Suppressor macrophage treated with lipopolysaccharide for 4 hours (primary cell): ENCODE data around the gene SAMD14.

Experiments
- DNase-seq: peaks from one replicate; pipeline ENCODE4 v3.0.0-alpha.2; 2020

Gene SAMD14

DNA sequence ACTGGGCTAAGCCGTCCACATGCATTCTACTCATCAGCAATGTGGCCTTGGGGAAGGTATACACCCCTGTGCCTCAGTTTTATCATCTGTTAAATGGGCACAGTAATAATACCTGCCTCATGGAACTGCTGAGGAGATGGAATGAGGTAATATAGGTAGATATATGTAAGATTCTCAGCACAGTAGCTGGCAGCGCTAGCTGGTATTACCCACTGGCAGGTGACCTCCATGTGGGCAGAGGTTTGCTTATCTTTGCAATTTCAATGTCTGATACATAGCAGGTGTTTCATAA, 34.7 kb upstream of the SAMD14 start:
- no peak for DNase-seq

DNA sequence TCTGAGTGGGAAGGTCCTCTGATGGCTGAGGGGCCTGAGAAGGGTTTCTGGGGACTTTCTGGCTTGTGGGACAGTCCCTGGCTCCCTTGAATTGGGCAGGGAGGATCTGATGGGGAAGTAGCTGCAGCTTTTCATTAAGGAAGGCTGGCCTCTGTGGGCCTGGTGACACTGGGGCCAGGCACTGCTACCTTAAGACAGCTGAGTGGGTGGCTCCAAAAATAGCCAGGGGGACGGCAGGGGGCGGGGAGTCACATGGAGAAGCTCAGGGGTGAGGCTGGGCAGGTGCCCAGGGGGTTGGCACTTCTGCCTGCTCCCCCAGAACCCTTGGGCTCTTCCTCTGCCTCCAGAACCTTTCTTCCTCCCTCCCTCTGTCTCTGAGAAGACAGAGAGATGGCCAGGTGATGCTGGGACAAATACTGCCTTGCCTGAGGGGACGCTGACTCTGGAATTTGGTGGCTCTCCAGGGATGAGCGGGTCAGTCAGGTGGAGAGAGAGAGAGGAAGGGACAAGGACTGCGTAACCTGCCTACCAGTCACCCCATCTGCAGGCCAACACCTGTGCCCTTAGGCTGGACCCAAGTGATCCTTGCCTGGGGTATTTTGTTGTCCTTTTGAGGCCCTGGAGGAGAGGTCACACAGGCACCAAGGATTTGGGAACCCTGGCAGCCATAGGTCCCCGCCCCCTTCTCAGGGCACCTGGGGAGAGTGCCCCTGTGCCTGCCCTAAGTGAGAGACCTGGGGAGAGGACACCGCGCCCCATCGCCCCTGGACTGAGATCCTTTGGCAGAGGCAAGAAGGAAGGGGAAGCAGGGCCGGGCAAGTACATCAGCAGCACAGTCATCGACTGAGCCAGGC, 34.1 kb upstream of the SAMD14 start:
- DNase-seq = peak; percentile 68

DNA sequence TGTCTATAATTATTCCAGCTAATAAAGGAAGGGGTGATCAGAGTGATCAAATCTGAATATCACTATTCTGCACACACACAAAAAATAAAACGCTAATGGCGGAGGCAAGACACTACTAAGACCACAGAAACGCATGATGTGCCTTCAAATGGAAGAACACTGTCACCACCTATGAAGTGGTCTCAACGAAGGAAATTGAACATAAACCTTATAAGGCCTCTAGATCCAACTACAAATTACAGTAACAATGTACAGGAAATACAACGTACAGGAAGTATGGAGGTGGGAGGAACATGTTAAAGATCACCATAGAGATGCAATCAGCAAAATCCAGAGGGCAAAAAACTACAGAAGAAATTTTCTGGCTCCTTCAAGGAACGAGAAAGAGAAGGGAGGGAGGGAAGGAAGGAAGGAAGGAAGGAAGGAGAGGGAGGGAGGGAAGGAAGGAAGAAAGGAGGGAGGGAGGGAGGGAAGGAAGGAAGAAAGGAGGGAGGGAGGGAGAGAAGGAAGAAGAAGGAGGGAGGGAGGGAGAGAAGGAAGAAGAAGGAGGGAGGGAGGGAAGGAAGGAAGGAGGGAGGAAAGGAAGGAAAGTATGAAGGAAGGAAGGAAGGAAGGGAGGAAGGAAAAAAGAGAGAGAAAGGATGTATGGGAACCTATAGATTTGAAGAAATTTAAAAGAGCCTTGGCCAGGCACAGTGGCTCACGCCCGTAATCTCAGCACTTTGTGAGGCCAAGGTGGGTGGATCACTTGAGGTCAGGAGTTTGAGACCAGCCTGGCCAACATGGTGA, 32.7 kb upstream of the SAMD14 start:
- no peak for DNase-seq

DNA sequence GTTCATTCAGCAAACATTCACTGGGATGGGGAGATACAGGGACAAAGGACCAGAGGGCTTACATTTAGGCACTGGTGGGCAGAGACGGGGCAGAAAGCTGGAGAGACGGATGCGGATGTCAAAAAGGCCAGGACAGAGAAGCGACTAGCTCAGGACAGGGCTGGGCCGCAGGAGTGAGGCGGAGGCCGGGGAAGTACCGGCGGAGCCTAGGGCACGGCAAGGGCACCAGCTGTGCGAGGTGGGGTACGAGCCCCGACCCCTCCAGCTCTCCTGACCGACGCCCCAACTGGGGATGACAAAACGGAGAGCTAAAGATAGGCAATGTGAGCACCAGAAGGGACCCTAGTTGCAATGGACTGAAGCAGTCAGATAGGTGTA, 31.9 kb upstream of the SAMD14 start:
- DNase-seq = no peak

DNA sequence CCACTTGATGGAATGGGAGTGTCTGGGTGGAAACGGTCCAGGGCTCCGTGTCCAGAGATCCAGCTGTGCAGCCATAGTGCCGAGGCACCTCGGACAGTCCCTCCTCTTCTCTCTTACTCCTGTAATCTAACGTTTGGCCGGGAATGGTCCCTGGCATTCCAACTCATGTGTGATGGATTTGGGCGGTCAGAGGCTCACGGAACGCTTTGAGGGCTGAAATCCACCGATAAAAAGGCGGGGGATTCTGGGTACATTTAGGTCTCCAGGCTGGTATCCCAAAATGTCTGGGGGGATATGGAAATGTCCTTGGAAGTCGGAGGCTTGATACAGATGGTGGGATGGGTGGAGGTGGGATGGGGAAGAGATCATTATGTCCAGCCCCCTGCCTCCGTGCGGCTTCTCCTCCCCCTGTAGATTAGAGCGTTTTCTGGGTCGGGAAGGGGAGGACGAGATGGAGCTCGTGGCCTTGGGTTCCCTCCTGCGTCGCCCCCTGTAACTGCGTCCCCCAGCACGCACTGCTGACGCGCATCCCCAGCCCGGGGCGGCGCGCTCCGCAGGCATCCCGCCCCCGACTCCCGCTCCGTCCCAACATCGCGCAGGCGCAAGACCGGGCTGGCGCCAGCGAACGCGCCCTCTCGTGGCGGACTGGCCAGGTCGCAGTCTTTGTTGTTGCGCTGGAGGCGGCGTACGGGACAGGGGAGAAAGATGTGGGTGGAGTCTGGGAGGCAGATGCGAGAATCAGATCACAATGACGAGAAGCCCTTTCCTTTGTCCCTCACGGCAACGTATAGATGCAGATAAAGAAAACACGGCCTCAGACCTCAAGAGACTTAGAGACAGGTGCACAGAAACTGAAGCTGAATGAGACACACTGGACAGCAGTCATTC, 31.3 kb upstream of the SAMD14 start:
- peak; percentile 94 for DNase-seq

DNA sequence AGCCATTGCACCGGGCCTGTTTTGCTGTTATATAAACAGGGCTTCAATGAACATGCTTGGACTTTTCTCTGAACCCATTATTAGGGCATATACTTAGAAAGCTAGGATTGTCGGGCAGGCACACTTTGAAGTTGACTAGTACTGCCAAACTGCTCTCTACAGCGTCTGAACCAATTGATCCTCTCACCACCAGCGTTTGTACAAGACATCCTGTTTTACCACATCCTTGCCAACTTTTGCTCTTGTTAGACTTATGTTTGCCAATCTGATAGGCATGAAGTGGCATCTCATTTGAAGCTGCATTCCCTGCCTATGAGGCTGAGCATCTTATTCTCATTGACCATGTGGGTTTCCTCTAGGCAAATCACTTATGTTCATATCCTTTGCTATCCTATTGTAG, 27.9 kb upstream of the SAMD14 start:
- no peak for DNase-seq

DNA sequence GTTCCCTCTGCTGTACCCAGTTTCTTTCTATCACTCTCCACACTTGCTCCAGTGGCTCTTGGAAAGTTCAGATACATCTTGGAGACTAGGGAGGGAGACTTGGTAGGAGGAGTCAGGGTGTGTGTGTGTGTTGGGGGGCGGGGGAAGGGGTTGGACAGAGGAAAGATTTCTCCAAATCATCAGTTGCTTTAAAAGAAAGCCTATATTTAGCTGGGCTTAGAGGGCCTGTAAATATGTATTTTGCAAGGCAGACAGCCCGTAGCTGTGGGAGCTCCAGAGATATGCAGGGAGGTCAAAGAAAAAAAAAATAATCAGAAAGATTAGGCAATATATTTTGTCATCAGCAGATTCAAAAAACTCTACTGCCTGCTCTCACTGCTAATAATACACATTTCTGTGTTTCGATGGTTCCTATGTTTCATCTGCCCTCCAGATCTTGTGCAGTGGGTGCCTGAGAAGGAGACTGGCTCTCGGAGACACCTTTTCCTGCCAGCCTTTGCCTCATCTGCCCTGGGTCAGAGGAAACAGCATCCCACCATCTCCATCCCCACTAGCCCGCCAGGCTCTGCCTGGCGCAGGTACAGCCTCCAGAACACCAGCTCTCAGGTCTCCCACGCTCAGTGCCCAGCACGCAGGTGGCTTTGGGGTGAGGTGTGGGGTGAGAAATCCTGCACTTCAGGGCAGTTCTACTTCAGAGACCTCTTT, 25.3 kb upstream of the SAMD14 start:
- DNase-seq = no peak

DNA sequence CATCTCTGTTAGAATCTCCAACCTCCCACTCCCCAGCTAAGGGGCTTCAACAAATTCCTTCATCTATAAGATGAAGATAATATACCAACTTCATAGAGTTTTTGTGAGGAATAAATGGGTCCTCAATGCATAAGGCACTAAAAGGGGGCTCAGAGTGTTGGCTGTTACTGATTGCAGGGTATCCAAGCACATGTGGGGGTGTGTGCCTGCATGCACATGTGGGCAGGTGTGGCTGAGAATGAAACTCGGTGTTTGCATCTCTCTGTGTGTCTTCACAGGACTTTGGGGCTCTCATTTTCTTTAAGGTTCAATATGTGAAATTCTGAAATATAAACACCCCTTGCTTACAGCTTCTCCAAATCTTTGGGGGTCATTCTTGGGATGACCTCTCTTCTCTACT, 24.6 kb upstream of the SAMD14 start:
- no peak for DNase-seq

DNA sequence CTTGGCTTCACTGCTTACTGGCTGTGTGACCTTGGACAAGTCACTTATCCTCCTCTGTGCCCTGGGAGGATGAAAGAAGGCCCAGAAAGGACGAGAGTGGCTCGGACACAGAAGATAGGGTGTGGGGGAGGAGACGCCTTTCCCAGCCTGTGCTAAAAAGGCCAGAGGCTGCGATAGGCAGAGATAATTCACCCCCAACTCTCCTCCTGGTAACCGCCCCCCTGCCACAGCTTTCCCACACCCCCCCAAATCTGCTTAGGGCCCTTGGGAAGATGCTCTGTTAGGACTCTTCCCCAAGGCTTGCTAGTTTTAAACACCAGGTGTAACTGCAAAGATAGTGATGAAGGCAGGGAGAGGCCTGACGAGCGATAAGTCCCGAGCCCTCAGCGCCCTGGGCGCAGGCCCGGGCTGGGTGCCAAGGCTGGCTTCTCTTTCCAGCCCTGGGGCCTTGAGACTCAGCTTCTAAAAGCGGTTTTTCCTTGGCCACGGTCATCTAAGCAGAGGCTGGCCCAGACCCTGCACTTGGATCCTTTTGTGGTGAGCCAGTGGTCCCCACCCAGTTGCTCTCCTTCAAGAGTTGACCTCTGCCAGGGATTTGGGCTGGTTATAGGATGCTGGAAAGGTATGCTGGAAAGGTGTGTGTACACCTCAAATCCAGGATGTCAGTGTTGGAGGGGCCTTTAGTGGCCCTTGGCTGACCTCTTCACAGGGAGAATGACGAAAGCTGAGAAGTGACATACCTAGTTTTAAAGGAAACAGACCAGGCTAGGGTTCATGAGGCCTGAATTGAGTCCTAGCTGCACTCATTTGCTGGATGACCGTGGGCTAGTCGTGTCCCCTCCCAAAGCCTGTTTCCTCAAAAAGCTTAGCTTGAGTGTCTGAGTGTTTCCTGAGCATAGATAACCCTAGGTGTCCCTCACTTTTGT, 24.0 kb upstream of the SAMD14 start:
- DNase-seq = no peak

DNA sequence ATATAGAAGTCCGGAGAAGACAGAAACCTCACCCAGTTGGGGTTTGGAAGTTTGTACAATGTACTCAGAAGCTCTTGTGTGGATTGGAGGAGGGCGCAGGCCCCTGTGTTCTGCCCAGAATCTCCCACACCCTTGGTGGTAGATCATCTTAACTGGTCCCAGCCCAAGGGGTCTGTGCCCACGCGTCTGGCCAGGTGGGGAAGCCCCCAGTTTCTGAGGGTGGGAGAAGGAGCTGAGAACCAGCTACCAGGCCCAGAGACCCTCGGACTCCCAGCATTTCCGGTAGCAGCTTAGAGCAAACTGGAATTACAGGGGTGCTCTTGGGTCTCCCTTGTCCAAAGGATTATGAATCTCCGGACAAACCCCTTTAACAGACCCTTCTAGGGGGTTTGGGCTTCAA, 22.8 kb upstream of the SAMD14 start:
- DNase-seq = no peak

DNA sequence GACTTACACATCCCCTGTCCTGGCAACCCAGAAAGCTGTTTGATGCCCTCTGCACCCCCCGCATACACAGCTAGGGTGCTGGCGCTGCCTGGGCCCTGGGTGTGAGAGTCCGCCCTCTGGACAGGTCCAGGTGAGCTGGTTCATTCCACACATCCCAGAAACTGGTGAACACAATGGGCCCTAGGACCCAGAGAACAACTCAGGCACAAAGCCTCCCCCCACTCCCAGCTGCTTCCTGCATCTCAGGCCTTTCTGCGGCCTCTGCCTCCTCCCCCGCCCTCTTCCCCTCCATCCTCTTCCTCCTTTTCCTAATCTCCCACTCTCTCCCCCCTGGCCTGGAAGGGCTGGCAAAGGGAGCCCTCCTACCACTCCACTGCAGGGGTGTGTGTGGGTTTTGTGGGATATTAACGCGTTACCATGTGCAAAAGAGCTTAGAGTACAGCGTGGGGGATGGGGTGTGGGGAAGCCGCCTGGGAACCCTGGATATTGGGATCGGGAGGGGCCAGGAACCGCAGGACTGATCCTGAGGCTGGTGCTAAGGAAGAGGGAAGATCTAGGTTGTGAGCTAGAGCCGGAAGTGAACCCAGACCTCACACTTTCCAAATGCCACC, 22.1 kb upstream of the SAMD14 start:
- peak; percentile 72 for DNase-seq

DNA sequence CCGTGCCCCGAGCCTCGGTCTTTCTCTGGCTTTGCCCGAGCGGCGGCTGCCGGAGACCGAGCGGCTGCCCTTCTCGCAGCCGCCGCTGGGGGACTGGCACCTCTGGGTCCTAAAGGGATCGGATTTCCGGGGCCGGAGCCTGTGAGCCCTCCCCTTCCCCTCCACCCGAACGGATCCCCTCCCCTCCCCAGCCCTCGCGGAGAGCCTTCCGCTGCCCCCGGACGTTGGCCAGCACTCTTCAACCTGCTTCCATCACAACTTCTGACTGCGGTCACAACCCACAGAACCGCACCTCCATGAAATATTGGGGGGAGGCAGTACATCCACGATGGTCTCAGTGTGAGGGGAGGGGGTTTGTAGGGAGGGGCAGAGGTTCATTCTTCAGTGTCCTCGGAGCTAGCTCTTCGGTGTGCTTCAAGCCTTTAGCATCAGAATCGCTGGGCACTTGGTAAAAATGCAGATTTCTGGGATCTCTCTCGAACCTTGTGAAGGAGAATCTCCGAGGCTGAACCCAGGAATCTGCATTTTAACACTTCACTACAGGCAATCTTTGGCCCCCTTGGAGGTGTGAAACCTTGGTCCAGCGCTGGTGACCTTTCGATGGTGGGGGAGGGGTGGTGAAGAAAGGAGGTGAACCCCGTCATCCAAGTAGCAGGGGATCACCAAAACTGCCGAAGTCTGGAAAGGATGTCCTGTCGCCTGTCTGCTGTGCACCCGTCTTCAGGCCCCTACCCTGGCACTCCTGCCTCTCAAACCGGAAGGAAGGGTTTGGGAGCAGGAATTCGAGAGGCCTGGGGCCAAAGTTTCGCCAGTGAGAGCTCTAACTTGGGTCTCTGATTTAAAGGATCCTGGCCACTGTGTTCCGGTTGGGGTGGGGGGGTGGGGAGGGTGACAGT, 21.3 kb upstream of the SAMD14 start:
- DNase-seq = peak; percentile 92

DNA sequence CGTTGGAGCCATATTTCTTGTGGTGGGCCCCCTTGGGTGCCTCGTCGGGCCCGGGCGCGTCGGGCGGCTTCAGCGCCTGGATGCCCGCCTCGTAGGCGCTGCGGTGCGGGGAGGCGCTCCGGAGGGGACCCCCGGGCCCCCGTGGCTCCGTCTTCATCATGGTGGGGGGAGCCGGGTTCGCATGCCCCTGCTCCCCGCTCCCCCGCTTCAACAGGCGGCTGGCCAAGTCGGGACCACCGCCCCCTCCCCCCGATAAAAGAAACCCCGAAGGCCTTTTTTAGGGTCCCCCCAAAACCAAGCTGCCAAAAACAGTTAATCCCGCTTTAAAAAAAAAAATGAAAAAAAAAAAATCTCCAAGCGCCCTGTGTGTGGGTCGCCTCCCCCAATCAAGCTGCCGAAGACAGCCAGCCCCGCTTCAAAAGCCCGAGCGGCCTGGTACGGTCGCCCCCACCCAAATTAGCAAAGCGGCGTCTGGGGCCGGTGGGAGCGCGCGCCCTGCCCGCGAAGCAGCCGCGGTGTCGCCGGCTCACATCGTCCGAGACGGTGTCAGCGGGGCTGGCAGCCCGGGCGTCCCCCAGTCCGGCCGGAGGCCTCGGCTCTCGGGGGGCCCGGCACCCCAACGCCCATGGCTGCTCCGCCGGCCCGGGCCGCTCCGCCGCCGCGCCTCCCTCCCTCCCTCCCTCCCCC, 20.5 kb upstream of the SAMD14 start, which contains the start of gene PPP1R9B:
PPP1R9B (minus strand) TSS at position 324 of the 687 bp plus-strand sequence; CDS start at position 160, 164 bp downstream.
- no peak for DNase-seq

DNA sequence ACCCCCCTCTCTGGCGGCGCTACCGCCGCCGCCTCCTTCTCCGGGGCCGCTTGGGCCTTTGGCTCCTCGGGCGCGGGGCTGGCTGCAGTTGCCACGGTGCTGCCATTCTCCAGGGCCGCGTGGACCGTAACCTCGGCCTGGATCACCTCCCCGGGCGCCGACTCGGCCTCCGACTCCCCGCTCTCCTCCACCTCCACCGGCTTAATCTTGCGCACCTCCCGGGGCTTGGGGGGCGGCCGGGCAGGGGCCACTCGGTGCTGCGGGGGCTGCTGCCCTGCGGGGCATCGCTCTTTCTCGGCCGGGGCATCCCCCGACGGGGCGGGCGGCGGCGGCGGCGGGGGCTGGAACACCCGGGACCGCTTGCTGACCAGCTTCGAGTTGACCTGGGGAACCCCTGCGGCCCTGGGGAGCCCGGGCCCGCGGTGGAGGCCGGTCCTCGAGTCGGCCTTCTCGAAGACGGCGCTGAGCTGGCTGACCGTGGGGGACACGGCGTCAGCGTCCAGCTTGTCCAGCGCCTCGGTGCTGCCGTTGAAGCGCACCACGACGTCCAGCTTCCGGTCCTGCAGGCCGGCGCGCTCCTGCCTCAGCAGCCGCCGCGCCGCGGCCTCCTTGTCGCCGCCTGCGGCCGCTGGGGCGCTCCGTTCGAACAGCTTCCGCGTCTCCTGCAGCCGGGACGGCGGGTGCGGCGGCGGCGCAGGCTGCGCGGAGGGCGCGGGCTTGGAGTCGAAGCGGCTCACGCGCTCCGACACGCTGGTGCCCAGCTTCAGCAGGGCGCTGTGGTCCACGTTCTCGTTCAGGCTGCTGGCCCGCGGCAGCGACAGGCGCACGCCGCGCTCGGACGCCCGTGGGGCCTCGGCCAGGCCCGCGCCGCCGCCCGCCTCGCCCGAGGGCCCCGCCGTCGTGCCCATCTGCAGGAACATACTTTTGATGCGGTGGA, 19.7 kb upstream of the SAMD14 start:
- peak; percentile 79 for DNase-seq

DNA sequence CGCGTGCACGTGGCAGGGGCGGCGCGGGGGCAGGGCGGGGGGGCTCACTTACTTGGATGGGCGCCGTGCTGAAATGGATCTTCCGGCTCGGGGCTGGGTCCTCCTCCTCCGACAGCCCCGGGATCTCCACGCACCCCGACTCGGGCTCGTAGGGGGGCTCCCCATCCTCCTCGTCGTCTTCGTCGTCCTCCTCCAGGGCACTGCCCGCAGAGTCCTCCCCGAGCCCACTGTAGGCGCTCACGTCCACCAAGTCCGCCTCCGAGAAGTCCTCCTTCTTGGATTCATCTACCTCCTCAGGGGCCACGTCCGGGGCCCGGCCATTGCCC, 19.1 kb upstream of the SAMD14 start:
- DNase-seq = no peak

DNA sequence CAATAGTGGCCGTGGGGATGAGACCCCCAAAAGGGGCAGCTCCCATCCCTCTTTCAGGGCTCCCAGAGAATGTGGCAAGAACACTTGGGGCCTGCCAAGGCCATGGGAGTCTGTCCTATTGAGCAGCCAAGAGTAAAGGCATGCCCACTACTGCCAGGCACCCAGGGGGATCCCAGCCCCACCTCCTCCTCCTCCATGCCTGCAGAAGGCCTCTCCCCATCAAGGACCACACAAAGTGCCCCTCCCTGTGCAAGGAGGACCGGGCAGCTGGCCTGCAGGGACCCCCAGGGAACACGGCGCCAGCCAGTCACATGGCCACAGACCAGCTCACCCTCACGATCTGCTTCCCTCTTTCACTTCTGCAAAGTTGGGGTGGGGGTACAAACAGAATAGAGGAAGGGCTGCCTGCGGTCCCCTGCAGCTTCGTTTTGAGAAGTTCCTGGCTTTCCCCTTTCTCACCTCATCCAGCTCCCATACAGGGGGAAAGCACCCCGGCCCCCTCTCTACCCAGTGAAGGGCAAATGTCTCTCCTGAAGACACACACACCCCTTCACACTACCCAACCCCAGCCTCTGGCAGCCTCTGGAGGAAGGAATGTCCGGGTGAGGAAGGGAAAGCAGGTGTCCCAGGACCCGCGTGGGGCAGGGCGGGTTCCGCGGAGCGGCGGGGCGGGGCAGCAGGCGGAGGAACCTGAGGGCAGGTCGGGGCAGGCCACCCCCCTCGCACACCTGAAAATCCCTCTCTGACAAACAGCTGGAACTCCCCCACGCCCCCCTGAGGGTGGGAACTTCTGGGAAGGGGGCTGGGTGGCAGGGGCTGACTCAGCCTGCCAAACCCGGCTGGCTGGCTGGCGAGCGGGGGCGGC, 18.5 kb upstream of the SAMD14 start:
- peak; percentile 94 for DNase-seq

DNA sequence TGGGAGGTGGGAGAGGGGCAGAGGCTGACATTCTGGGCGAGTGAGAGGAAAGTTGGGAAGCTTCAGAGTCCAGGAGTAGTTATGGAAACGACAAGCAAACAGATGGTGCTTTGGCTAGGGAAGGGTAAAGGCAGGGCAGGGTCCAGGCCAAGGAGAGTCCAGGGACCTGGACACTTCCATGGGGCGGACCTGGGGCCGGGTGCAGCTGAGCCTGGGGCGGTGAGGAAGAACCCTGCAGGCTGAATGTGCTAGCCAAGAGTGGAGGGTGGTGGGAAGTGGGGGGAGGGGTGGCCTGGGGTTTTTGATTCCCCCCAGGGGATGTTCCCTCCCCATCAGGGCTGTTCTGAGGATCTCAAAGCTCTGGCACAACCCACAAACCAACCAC, 17.9 kb upstream of the SAMD14 start:
- no peak for DNase-seq
